DOHH2 (cell line): ENCODE data around the gene NRXN3.

Experiments
- CTCF ChIP-seq: fragments of 200-600 bp; sonication (generic); IDR thresholded peaks from one replicate; pipeline ENCODE4 v1.5.1; 2014; ENCODE audit warnings: antibody characterized with exemption, mild to moderate bottlenecking, low read depth, low read length; ENCODE audit not compliant: poor library complexity, severe bottlenecking
- EZH2phosphoT487 ChIP-seq: fragments of 200-600 bp; sonication (generic); IDR thresholded peaks from 2 replicates; pipeline ENCODE4 v1.6.1; 2017; ENCODE audit warnings: borderline replicate concordance, mild to moderate bottlenecking, antibody characterized with exemption, low read length, moderate library complexity, mixed read lengths

- TF ChIP-seq CTCF: no peak
- no peak for TF ChIP-seq EZH2phosphoT487
Measured at GRCh38 chr14:79118291-79118690, 948.1 kb downstream of the NRXN3 start.
